ENCODE measurements around the gene FAM72D.
"Not testable (repeated sequence)": the region's sequence is repeated elsewhere in the genome, so short reads cannot be mapped to it uniquely, and the experiment has no call there.

The FAM72D gene

DNA sequence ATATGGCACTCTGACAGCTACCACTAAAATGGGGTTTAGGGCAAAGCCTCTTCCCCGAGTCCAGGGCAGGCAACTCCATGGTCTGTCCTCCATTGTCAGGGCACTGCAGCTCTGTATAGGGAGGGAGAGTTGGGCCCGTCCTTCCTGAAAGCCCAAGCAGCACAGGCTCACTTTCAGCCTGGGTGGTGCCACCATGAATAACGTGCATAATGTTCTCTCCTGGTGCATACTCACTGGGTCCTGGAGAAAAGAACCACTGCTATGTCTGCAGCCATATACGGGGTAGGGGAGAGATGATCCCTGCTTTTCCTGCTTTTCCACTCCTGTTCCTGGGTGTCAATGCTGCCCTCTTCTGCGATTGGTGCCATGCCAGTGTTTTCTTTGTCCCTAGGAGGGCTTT is 60.1 kb downstream of the FAM72D start:
- DNase-seq = not testable (repeated sequence)

DNA sequence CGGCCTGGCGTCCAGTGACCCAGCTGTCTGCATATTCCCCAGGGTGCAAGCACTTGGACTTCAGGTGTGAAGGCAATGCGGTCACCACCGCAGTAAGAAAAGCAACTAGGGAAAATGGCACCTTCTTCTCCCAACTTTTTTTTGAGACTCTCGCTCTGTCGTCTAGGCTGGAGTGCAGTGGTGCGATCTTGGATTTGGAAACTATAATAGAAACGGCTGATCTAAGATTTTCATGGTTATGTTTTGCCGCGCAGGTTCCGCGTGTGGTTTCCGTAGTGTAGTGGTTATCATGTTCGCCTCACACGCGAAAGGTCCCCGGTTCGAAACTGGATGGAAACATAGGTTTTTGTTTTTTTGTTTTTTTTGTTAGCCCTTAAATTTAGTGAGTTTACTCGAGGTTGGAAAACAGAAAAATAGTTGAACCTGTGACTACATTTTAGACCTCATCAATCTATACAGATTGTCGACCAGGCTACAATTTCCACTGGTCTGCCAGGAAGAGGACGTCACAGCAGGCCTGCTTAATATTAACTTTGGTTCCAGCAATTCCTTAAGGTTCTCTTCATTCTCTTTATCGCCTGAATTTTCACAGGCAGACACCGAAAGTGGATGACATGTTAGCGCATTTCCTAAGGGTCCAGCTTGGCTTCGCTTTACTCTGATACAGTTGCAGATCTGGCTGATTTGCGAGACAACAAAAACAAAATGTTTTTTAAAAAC is 61.3 kb downstream of the FAM72D start:
- not testable (repeated sequence) for DNase-seq

DNA sequence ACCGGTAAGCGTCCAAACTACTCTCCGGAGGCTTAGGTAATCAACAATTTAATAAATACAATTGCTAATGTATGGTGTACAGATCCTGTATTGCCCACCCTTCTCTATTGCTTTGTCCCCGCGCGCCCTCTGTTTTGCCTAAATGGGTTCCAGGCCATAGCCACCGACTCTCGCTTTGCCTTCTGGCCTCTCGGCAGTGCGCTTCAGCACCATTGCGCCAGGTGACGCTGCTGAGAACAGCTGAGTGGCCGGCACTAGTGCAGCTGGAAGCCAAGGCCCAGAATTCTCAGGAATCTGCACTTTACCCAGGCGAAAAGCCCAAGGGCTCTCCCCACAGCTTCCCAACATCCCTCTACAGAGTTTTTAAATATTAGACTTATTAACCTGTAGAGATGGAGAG is 61.9 kb downstream of the FAM72D start:
- DNase-seq = not testable (repeated sequence)

DNA sequence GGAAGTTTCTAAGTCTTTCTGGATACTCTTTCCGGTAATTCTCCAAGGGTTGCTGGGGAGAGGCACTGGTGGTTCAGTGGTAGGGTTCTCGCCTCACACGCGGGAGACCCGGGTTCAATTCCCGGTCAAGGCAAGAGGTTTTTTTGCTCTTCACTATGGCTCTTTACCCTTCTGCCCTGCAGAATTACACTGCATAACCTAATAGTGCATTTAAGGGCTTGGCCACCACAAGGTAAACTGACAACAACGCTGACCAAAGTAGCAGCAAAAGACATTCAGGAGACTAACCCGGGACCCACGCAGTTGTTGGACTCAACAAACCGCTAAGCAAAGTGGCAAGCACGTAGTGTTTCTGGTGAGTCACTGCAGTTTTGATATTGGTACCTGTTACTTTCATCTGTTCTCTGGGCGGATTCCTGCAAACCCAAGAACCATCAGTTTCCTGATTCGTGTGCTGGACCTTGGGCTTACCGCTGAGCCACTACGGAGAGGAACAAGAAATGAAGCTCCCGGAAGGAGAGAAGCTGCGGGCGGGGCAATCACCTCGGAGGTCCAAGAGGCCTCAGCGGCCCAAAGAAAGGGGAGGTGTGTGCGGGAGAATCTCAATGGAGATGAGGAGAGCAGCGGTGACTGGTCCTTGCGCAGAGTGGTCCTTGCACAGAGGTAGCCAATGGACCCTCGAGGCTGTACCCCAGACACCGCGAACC is 65.4 kb downstream of the FAM72D start:
- DNase-seq = not testable (repeated sequence)

Data from T1000 (cell line).